Measurements from ENCODE around the gene TMEM198.

- TF ChIP-seq, protein P1, sequence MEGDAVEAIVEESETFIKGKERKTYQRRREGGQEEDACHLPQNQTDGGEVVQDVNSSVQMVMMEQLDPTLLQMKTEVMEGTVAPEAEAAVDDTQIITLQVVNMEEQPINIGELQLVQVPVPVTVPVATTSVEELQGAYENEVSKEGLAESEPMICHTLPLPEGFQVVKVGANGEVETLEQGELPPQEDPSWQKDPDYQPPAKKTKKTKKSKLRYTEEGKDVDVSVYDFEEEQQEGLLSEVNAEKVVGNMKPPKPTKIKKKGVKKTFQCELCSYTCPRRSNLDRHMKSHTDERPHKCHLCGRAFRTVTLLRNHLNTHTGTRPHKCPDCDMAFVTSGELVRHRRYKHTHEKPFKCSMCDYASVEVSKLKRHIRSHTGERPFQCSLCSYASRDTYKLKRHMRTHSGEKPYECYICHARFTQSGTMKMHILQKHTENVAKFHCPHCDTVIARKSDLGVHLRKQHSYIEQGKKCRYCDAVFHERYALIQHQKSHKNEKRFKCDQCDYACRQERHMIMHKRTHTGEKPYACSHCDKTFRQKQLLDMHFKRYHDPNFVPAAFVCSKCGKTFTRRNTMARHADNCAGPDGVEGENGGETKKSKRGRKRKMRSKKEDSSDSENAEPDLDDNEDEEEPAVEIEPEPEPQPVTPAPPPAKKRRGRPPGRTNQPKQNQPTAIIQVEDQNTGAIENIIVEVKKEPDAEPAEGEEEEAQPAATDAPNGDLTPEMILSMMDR (conservative IDR thresholded peaks at IDR 0.05; ENCODE audit: low read depth, low read length): no peak
- no peak for TF ChIP-seq EZH2 (IDR thresholded peaks at IDR 0.05; ENCODE audit: low read length, unreplicated experiment)
- no peak for TF ChIP-seq EZH2phosphoT487 (IDR thresholded peaks at IDR 0.05; ENCODE audit: borderline replicate concordance, low read length)
Observed at GRCh38 chr2:219514196-219514761, 29.5 kb upstream of the TMEM198 start, which contains the start of gene ASIC4.

Data from PC-3 (cell line).